Measurements from ENCODE around the gene SFT2D2. TPM values are rescaled to one million over a fixed set of nuclear protein-coding genes. Genes with fewer than 3 reads are reported as not detected.

Gene SFT2D2
- total RNA-seq, 2 donors from 2014 or later: 70.9 to 84.5 TPM

- H3K9me3 ChIP-seq: no peaks in the 10 kb centered on the region
- intact Hi-C loops (cut with DNase I): no loop called here
- H3K36me3 ChIP-seq: no peaks in the 10 kb centered on the region
- H3K27ac ChIP-seq: no peak overlapping the region
- no peak for TF ChIP-seq CTCF (IDR thresholded peaks at IDR 0.05)
- H3K9ac ChIP-seq (ENCODE audit: low read depth in 2 of 2, low read length in 2 of 2): no peak overlapping the region
- H3K27me3 ChIP-seq: no peaks in the 10 kb centered on the region
- H3K4me1 ChIP-seq: no peaks in the 10 kb centered on the region
- H3K4me3 ChIP-seq: no peak overlapping the region
- no peak for DNase-seq
Observed at GRCh38 chr1:168300626-168301025, 74.8 kb downstream of the SFT2D2 start.

- Histone ChIP-seq H3K9me3 (no peaks in the 10 kb centered on the region), H3K4me3 (no peak overlapping the region), H3K27me3 (no peaks in the 10 kb centered on the region), H3K4me1 (no peaks in the 10 kb centered on the region), H3K27ac (no peak overlapping the region), H3K9ac (ENCODE audit: low read depth in 2 of 2, low read length in 2 of 2) (no peak overlapping the region), H3K36me3 (no peaks in the 10 kb centered on the region)
- peak; percentile 22 for DNase-seq
- intact Hi-C loops (cut with DNase I): no loop called here
- TF ChIP-seq CTCF (IDR thresholded peaks at IDR 0.05): no peak
Observed at GRCh38 chr1:168301664-168302320, 76.0 kb downstream of the SFT2D2 start.

Other genes with a start within 250 kb of the SFT2D2 start
- 1 to 10 TPM; 2.5 to 3.2 TPM for gene GPR161, start 89.1 kb upstream of the SFT2D2 start, total RNA-seq
- 10 to 100 TPM; 34.6 to 37.2 TPM for gene TIPRL, start 47.0 kb upstream of the SFT2D2 start, total RNA-seq
- 1 to 10 TPM; 1.5 to 1.6 TPM for gene TBX19, start 54.9 kb downstream of the SFT2D2 start, total RNA-seq

All from colonic mucosa (tissue), 4 donors.